ENCODE data around the gene CABLES2.

DNA sequence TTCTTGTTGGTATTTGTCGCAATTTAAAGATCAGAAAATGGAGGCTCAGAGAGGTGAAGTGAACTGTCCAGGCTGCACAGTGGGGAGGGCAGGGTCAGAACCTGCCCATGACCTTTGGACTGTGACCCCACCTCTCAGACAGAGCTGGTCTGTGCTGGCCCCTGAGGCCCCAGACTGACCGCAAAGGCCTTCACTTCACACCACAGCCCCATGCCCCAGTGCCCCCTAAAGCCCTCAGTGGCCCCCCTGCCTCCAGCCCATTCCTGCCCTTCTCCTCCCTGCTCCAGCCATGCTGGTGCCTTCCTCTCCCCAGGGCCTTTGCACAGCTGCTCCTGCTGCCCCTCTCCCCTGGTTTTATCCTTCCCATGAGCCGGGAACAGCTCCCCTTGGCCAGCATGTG lies 29.6 kb upstream of the CABLES2 start:
- TF ChIP-seq, protein P1, sequence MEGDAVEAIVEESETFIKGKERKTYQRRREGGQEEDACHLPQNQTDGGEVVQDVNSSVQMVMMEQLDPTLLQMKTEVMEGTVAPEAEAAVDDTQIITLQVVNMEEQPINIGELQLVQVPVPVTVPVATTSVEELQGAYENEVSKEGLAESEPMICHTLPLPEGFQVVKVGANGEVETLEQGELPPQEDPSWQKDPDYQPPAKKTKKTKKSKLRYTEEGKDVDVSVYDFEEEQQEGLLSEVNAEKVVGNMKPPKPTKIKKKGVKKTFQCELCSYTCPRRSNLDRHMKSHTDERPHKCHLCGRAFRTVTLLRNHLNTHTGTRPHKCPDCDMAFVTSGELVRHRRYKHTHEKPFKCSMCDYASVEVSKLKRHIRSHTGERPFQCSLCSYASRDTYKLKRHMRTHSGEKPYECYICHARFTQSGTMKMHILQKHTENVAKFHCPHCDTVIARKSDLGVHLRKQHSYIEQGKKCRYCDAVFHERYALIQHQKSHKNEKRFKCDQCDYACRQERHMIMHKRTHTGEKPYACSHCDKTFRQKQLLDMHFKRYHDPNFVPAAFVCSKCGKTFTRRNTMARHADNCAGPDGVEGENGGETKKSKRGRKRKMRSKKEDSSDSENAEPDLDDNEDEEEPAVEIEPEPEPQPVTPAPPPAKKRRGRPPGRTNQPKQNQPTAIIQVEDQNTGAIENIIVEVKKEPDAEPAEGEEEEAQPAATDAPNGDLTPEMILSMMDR (IDR thresholded peaks at IDR 0.05) = no peak
- TF ChIP-seq POLR2A (IDR thresholded peaks at IDR 0.05; ENCODE audit: low read depth) = no peak
